WI38 (cell line): ENCODE measurements around the gene ATXN3L.

Experiments used
- H3K4me3 ChIP-seq: 2 replicates; pipeline ENCODE4 v1.5.1; 2011; ENCODE audit warnings: low read depth, mild to moderate bottlenecking, control low read depth, low read length
- TF ChIP-seq, protein P1 (sequence below): IDR thresholded peaks from 2 replicates; pipeline ENCODE4 v1.5.1; 2012; ENCODE audit warnings: low read depth, mild to moderate bottlenecking, control low read depth, low read length

Gene ATXN3L

DNA sequence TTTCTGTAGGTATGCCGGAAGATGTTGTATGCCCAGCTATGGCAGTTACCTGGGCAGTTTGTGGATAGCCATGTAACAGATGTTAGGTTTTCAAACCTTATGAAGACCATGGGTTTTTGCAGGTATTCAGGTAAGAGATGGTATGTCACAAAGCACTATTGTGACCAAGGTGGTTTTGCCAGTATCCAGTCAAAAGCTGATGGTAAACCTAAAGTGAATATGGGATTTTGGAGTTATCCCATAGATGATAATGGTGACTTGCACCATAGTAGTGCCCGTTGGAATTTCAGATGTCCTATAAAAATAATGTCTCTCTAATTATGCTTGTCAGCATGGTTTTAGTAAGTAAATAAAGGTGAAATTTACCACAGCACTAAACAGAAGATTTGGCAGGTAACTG is at the start of gene ATXN3L:
TSS of gene ATXN3L (minus strand) at position 101 of the 400 bp plus-strand sequence. CDS start 119 bp downstream, outside the sequence.
- TF ChIP-seq, protein P1, sequence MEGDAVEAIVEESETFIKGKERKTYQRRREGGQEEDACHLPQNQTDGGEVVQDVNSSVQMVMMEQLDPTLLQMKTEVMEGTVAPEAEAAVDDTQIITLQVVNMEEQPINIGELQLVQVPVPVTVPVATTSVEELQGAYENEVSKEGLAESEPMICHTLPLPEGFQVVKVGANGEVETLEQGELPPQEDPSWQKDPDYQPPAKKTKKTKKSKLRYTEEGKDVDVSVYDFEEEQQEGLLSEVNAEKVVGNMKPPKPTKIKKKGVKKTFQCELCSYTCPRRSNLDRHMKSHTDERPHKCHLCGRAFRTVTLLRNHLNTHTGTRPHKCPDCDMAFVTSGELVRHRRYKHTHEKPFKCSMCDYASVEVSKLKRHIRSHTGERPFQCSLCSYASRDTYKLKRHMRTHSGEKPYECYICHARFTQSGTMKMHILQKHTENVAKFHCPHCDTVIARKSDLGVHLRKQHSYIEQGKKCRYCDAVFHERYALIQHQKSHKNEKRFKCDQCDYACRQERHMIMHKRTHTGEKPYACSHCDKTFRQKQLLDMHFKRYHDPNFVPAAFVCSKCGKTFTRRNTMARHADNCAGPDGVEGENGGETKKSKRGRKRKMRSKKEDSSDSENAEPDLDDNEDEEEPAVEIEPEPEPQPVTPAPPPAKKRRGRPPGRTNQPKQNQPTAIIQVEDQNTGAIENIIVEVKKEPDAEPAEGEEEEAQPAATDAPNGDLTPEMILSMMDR: no peak

DNA sequence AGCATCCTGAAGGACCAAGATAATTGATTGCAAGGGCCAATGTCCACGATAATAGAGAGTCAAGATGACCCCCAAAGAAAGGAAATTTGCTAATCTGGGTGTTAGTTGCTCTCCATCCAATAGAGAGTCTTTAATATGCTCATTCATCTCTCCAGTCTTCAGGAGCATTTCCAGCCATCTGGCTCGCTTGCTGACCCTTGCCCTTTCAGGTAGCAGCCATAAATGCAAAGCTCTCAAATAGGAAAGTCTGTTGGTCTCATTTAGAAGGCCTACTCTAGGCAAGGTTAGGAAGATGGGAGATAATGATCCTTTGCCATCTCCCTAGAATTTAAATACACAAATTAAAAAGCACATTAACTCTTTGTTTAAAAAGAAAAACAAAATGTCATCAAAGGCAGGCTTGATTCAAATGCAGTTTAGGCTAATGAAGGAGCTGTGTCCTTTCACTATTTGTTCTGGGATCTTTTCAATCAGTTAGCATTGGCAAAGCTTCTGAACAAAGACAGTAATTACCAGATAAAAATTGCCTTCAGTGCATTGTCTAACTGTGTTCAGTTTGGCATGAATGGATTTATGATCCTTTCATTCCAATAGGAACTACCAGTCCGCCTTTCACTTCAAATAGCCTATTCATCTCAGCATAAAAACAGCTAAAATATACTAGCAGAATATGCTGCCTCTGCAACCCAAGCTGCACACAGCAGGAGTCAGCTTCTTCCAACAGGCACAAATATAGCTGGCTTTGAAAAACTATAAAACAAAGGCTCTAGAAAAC is 49.6 kb upstream of the ATXN3L start:
- no peak overlapping the region for H3K4me3 ChIP-seq
- TF ChIP-seq, protein P1: no peak

More for the DNA sequence above, at the start of gene ATXN3L:
- no peak within 1 kb of the TSS for H3K4me3 ChIP-seq

DNA sequence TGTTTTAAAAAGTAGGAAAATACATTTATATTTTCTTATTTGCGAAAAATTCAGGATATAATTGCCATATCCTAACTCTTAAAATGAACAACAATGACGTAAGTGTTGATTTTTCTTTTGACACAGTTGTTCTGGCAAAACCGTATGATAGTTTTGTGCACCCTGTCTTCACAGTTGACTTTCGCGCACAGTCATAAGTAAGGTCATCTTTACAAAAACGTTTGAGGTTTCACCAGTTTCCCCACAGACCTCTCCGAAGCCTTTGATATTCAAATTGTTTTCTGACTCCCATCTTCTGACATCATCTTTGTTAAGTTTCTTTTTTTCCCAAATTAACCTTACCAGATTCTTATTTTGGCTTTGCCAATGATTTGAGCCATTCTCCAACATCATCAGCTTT is 48.1 kb upstream of the ATXN3L start:
- TF ChIP-seq, protein P1: no peak

DNA sequence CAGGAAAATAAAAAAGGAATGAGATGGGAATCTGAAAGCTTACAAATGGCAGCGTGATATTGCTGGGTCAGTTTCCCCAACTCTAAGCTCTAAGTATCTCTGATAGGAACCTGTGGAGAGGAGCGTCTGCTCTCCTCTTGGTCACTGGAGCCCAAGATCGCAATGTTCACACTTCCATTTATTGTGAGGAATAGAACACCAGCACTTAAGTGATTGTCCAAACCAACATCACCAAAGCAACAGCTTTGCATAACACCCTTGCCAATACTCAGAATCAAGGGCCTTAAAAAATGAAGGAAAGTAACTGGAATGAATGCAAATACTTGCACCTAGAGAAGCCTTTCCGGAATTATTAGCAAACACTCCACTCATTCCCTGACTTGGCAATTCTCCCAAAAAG is 46.8 kb upstream of the ATXN3L start:
- no peak overlapping the region for H3K4me3 ChIP-seq
- TF ChIP-seq, protein P1: no peak

More for the DNA sequence above, 48.1 kb upstream of the ATXN3L start:
- H3K4me3 ChIP-seq: no peak overlapping the region

DNA sequence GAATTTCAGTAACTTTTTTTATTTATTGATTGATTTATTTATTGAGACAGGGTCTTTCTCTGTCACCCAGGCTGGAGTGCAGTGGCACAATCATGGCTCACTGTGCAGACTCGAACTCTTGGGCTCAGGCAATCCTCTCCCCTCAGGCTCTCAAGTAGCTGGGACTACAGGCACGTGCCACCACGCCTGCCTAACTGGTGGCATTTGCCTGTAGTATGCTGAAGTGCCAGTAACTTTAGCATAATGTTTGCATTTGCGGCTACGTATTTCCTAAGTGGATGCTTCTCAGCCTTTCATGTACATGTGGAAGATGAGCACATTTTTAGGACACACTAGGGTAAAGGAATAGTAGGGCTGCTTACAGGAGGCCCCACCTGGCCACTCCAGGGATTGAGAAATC is 45.3 kb upstream of the ATXN3L start:
- no peak overlapping the region for H3K4me3 ChIP-seq
- TF ChIP-seq, protein P1: no peak

DNA sequence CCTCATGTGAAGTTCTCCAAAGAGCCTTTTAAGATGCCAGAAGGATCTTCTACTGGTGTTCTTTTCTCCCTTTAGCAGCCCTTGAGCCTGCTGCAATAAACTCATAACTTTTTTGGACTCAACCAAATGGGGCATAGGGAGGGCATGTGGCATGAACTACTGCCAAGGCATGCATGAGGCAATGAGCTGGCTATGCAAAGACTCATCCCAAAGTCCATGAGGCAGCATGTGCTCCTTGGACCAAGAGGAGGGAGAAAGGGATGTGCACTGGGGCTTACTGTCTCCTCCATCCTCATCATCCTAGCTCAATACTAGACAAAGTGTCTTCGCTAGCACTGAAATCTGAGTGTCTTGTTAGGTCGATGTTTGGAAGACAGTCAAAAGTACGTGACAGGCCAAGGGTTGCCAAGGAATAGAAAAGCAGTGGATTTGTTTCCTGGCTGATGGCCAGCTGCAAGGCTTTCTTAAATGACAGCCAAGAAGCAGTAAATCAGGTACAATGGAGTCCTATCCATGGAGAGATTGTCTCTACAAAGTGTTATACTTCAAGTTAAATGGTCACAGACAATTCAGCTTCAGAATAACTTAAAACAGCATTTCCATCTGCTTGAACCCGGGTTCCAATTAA is 44.5 kb upstream of the ATXN3L start:
- no peak overlapping the region for H3K4me3 ChIP-seq
- TF ChIP-seq, protein P1: no peak

DNA sequence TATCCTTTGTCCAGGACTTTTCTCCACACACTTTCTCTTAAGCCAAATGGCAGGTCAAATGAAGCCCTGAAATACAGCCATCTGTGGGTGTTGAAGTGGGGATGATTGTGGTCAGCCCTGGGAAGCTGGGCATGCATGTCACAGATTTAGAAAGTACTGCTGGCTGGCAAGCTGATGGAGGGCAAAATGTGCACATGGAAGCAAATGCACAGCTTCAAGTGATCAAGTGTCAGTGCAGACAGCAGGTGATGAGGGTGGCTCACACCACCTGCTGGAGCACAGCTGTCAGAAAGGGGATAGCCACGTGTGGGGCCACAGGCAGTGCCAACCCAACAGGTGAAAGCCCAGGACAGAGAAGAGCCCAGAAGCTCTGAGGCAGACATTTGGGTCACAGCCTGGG is 40.3 kb upstream of the ATXN3L start:
- TF ChIP-seq, protein P1: no peak

More for the DNA sequence above, 40.3 kb upstream of the ATXN3L start:
- H3K4me3 ChIP-seq: no peak overlapping the region
